Tongue (tissue), 2 donors: Measurements from ENCODE around the gene ARMC8. TPM values are rescaled to one million over a fixed set of nuclear protein-coding genes. Genes with fewer than 3 reads are reported as not detected.
"Not testable (repeated sequence)": the region's sequence is repeated elsewhere in the genome, so short reads cannot be mapped to it uniquely, and the experiment has no call there.

Experiments
- DNase-seq: peaks from one replicate; pipeline ENCODE4 v3.0.0-alpha.2; 2015
- total RNA-seq: library from RNA; depleted of rRNA; stranded (reverse); fragments of >200 nt; gene quantifications from one replicate; pipeline ENCODE4 v1.2.3, GENCODE V29; 2014

ARMC8 gene
- total RNA-seq, result 65.9 TPM

DNA sequence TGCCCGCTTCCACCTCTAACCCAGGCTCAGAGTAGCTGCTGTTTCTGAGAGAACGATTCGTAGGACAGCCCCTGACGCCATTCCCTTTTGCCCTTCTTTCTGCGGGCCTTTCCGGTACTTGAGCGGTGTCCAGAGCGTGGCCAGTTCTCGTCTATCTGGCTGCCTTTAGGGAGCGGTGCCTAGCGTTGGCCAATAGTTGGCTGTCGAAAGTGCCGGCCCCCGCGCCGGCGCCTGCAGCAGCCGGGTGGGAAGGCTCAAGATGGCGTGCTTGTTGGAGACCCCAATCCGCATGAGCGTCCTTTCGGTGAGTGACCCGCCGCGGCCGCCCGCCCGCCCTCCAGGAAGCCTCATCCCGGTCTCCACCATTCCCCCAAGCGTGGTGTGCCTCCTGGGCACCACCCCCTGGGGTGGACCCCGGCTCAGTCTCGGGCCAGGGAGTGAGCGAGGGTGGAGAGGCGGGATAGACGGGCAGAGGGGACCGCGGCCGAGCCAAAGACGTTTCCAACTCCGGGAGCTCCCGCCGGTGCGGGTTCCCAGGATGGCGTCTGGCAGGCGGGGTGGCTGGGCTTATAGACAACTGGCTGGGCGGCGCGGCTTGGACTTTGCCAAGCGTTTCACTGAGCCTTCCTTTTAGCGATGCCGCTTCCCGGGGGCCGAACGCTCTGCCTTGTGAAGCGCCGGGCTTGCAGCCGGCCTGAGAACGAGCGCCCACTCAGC lies at the start of gene ARMC8:
Gene ARMC8 (plus strand): TSS at position 6 of the 717 bp plus-strand sequence. CDS start 254 bp downstream, at position 260.
- peak; percentile 68 for DNase-seq

DNA sequence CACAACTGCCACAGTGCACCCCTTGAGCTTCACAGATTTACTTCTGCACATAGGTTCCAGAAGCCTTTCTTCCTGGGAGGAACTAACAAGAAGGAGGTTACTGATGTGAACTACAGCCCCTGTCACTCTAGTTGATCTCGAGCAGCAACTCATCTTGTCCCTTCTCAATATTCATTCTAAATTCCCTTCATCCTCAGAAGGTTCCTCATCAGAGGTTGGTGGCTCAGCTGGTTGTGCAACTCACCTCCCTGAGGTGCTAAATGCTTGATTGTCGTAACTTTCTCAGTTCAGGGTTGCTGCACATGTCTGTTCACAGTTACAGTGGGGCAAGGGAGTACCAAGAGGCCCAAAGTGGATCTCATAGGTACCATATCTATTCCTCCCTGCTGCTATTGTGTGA lies 49.2 kb upstream of the ARMC8 start:
- no peak for DNase-seq

DNA sequence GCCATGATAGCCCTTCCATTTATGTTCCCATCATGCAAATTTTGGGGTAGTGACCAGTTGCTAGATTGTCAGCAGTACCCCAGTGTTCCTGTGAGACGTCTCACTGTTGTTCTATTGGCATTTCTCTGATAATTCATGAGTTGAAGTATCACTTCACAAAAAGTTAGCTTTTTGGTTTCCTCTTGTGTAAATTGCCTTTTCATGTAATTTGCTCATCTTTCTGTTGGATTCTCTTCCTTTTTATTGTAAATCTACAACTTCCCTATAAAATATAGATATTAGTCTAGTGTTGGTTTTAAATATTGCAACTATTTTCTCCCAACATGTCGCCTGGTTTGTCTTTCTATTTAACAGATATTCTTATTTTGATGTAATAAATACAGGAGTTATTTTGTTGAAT lies 47.4 kb upstream of the ARMC8 start:
- DNase-seq, result no peak

- no peak for DNase-seq
Observed at GRCh38 chr3:138140940-138141339, 46.2 kb upstream of the ARMC8 start.

GRCh38 chr3:138142181-138142580 lies 44.9 kb upstream of the ARMC8 start:
- not testable (repeated sequence) for DNase-seq

DNA sequence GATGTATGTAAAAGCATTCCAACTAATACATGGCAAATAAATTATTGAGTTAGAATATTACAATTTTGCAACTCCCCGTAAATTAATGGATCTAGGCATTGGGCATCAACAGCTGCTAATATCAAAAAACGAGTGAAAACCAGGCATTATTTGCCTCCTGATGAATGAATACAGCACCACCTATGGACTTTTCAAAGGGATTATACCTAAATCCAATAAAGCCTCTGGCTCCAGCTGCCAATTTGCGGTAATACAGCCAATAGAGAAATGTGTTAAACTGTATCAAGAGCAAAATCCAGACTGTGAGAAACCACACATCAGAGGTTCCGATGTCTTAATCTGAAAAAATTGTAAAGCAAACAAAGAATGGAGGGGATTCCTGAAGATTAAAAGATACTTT lies 38.6 kb upstream of the ARMC8 start:
- DNase-seq, result no peak

GRCh38 chr3:138154534-138154933 lies 32.6 kb upstream of the ARMC8 start:
- no peak for DNase-seq

GRCh38 chr3:138157743-138158142 lies 29.4 kb upstream of the ARMC8 start:
- DNase-seq, result no peak

DNA sequence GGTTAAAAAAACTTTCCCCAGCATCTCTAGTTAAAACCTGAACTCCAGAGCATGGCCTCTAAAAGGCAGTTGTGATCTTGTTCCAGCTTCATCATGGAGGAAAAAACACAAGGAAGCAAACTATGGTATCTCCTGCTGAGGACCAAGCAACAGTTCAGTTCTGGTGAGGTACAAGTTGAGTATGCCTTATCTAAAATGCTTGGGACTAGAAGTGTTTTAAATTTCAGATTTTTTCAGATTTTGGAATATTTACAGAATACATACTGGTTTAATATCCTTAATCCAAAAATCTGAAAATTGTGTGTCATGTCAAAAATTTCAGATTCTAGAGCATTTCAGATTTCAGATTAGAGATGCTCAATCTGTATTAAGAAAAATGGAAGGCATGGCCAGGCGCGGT lies 22.0 kb upstream of the ARMC8 start:
- DNase-seq, result no peak

DNA sequence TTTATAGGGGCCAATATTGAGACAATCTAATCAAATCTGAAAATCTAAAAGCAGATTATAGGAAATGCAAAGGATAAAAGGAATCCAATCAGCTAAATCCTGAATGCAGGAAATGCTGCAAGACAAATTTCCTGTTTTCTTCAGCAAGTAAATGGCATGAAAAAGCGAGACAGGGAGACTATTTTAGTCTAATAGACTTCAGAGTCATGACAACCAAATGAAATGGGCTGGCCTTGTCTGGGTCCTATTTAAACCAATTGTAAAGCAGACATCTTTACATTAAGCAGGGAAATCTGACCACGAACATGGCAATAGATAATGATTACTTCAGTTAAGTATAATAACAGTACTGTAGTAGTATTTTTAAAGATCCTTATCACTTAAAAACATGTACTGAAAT lies 14.5 kb upstream of the ARMC8 start:
- no peak for DNase-seq

- no peak for DNase-seq
Observed at GRCh38 chr3:138173769-138174420, 13.2 kb upstream of the ARMC8 start.

DNA sequence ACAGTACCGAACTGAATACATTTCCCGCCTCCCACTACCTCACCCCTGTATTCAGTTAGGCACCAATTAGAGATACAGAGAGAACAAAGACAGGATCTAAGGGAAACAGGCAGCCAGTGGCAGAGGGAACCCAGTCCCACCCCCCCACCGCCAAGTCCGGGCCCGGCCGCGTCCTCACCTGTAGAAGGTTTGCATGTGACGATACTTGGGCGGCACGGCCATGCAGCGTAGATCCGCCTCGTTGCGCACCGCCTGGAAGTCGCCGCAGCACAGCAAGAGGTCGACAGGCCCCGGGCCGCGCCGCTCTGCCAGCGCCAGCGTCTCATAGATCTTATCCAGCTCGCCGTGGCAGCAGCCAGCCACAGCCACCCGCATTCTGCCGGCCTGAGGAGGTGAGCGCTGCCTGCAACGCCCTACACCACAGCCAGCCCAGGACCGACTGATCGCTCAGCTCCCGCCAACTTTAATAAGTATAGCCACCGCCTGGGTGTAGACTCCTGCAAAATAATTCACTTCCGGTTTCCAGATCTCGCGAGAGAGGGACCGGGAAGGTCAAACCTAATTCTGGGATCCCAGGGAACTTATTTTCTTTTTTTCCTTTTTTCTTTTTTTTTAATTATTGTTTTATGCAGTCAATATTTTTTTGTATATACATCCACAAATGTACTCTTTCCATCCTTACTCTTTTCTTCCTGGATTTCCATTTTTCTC lies 12.5 kb upstream of the ARMC8 start, which contains the start of gene DBR1:
Gene DBR1 (minus strand): TSS at position 501 of the 711 bp plus-strand sequence. CDS start 126 bp downstream, at position 375.
- peak; percentile 95 for DNase-seq

GRCh38 chr3:138180375-138181029 lies 6.6 kb upstream of the ARMC8 start:
- DNase-seq, result peak; percentile 35

GRCh38 chr3:138184994-138185393 lies 2.1 kb upstream of the ARMC8 start:
- DNase-seq, result no peak

DNA sequence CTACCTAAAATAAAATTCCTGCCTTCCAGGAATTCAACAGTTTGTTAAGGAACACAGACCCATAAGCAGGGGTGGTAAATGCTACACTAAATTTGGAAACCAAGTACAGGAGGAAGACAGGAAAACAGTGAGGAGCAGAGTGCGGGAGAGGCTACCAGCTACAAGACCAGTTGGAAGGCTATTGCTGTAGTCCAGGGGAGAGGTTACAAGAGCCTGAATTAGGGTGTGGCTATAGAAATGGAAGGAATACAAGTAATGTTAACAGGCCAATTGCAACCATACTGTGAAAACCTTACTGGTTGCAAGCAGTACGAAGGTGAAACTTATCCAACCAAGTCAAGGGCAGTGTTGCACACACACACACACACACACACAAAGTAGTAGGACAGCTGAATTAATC lies 880 bp upstream of the ARMC8 start:
- no peak for DNase-seq

GRCh38 chr3:138186803-138187295 lies 252 bp upstream of the ARMC8 start:
- DNase-seq, result peak; percentile 97

GRCh38 chr3:138188013-138188730 lies 1.1 kb downstream of the ARMC8 start:
- DNase-seq, result no peak

- DNase-seq, result peak; percentile 44
Observed at GRCh38 chr3:138195481-138195880, 8.4 kb downstream of the ARMC8 start.

- DNase-seq, result no peak
Observed at GRCh38 chr3:138196023-138196422, 8.9 kb downstream of the ARMC8 start.

- DNase-seq, result peak; percentile 58
Observed at GRCh38 chr3:138197058-138197457, 10.0 kb downstream of the ARMC8 start.

DNA sequence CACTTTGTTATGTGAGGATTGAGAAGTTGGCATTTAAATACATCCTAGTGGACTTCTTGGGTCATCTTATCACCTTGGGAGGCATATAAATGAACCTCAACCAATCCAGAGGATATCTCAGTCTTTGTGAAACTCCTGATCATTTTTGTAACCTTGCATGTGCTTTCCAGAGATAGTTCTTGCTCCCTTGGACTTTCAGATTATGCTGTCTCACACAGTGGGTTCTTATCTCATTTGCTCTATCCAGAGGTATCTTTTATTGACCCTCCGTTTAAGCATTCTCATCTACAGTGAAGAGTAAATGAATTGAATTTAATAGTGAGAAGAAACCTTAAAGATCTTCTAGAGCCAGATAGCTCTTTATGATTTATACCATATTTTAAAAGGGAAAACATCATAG lies 10.4 kb downstream of the ARMC8 start:
- DNase-seq, result no peak

DNA sequence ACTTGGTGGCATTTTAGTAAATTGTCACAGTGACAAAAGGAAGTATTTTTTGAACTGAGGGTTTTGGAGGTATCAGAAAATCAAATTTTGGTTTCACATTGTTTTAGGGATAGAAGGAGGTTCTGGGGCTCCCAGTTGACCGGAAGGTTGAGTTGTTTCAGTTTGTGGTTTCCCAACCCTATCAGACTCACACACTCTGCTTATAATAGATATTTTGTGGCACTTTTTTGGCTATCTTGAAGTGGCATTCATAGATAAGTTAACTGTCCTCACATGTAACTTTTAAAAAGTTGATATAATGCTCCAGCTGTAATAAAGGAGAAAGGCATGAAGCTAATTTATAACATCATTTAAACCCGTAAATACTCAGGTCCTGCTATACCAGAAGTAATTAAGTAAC lies 12.8 kb downstream of the ARMC8 start:
- DNase-seq, result no peak
